ENCODE results near the gene XAGE1A. TPM values are rescaled to one million over a fixed set of nuclear protein-coding genes. Genes with fewer than 3 reads are reported as not detected.

Gene XAGE1A
- total and polyA plus RNA-seq, 2 experiments from 2014 or later: not detected

- no peak overlapping the region for H3K27ac ChIP-seq (ENCODE audit: low read depth)
- H4K20me1 ChIP-seq (replicated peaks; ENCODE audit: insufficient read depth): no peaks in the 10 kb centered on the region
- DNase-seq (ENCODE audit: low spot score): no peak
- no peak for TF ChIP-seq REST (IDR thresholded peaks at IDR 0.05; ENCODE audit: unreplicated experiment)
- TF ChIP-seq POLR2AphosphoS5 (IDR thresholded peaks at IDR 0.05; ENCODE audit: low read depth): no peak
- TF ChIP-seq ZNF331 (CRISPR knock-in tag; IDR thresholded peaks at IDR 0.05; ENCODE audit: low read depth): no peak
- no peak for TF ChIP-seq EZH2phosphoT487 (IDR thresholded peaks at IDR 0.05; ENCODE audit: unreplicated experiment)
- TF ChIP-seq ZNF462 (CRISPR knock-in tag; IDR thresholded peaks at IDR 0.05): no peak
- no peak for TF ChIP-seq CREB1 (CRISPR knock-in tag; IDR thresholded peaks at IDR 0.05; ENCODE audit: low read depth)
- no peak for TF ChIP-seq EZH2 (IDR thresholded peaks at IDR 0.05; ENCODE audit: low read depth, unreplicated experiment)
- H3K27me3 ChIP-seq (ENCODE audit: insufficient read depth): no peaks in the 10 kb centered on the region
- ATAC-seq: no peak
- Mint-ChIP-seq H3K27me3 (ENCODE audit: insufficient read depth, low read depth, poor library complexity) (no peaks in the 10 kb centered on the region), H3K4me3 (no peak overlapping the region), H3K36me3 (ENCODE audit: low read depth) (no peaks in the 10 kb centered on the region), H3K4me1 (no peaks in the 10 kb centered on the region; the same call in 2 of the 3 replicates), H3K9me3 (no peaks in the 10 kb centered on the region; the same call in 2 of the 3 replicates), H3K27ac (no peak overlapping the region)
- H3K36me3 ChIP-seq (ENCODE audit: insufficient read depth): no peaks in the 10 kb centered on the region
- no peak overlapping the region for H3K4me2 ChIP-seq
- no peaks in the 10 kb centered on the region for H3K4me1 ChIP-seq (ENCODE audit: insufficient read depth)
- H3F3A ChIP-seq (replicated peaks; ENCODE audit: low read depth): no peaks in the 10 kb centered on the region
- H2AFZ ChIP-seq: no peak overlapping the region
- no peaks in the 10 kb centered on the region for H3K9me2 ChIP-seq (ENCODE audit: insufficient read depth)
- H3K79me2 ChIP-seq (replicated peaks; ENCODE audit: insufficient read depth): no peaks in the 10 kb centered on the region
- H3K4me3 ChIP-seq: no peak overlapping the region
Observed at GRCh38 chrX:52504551-52504950, 8.9 kb downstream of the XAGE1A start.

All from GM23338 (cell line).